C1 segment of cervical spinal cord (tissue), 14 donors: ENCODE results near the gene INPP5K.
A peak's percentile ranks its signal among the peaks of the same experiment; 100 is the strongest.
"Not testable (repeated sequence)": the region's sequence is repeated elsewhere in the genome, so short reads cannot be mapped to it uniquely, and the experiment has no call there.

ENCODE experiments used
- DNase-seq, 14 donors: peaks; one replicate each; lab custom pipeline; 2025; lab: John Stamatoyannopoulos, UW

The INPP5K gene

DNA sequence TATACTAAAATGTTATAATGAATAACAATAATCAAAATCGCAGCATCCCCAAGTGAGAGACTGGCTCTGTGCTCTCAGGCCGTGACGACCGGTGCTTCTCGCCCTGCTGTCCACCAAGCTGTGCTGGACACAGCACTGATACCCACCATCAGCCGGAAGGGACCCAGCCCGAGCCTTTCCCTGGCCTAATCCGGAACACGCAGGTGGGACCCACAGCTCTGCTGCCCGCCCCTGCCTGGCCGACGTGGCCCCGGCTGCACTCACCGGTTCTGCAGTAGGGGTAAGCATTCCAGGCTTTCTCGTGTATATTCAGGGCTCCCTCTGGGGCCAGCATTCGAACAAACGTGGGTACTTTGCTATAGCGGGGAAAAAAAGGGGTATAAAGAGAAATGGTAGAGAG lies 31.6 kb upstream of the INPP5K start:
- DNase-seq, result no peak

DNA sequence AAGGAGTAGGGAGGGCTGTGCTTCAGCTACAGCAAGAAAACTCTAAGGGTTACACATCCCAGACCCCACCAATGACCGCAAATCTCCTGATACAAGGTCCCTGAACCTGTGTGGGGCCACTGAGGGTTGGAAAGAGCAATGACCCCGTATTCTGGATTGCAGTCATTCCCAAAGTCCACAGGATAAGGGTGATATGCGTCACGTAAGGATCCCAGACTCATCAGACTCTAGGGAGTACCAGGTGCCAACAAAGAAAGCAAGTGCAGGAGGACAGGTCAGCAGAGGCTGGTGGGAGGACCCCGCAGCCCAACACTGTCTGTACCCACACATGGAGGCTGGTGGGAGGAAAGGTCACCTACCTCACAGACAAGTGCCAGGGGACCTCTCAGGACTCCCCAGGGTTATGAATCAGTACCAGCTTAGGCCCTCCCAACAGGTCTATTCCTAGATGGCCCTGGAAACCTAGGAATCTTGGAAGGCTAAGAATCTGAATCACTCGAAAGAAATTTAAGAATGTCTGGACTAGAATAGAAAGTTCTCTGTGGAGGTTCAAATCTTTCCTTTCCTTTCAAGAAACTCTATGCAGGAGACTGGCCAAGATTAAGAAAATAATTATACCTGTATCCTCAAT lies 30.0 kb upstream of the INPP5K start:
- DNase-seq, result no peak

DNA sequence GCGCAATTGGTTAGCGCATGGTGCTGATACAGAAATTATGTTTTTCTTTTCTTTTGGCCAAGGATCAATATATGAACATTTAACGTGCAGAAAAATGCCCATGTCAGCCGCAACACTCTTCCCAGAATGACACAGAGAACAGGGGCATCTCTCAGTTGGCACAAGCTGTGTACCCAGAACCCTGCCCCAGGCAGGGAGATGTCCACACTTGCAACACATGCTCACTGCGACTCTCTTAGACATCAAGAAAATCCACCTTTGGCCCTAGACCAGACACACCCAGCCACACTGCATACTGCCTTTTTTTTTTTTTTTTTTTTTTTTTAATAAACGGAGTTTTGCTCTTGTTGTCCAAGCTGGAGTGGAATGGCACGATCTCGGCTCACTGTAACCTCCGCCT lies 29.2 kb upstream of the INPP5K start:
- DNase-seq, result no peak

DNA sequence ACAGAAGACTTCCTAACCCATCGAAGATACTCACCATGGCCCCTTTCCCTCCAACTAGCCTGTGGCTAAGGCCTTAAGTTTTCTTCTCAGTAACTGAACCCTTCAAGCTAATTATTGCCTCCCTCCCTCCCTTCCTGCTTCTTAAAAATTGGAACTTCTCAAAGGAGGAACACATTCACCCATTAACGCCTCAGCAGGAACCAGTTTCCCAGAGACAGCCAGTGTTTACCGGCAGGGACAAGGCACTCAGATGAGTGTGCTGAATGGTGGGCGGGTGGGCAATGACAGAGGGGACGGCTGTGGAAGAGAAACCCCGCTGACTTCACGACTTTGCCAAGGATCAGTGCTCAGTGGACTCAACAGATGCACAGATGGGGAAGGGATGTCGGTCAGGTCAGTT lies 25.9 kb upstream of the INPP5K start:
- no peak for DNase-seq

DNA sequence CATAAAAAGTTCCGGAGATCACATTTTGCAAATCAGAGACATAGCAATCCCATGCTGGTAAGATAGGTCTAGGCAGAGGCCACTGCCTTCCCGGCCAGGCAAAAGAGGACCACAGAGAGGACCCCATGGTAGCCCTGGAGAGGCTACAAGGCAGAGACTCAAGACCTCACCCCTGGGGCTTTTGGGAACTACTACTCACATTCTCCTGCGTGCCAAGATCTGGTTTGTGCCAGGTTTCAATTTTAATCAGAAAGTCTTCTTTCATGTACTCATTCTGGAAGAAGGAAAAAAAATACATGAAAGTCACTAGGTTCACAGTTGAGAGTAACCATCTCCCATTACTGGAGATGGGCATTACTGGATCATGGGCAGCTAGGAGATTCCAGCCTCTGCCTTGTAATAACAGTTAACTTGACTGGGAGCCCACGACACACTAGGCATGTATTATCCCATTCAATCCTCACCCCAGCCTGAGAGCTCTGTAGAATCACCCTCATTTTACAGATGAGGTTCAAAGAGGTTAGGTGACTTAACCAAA lies 25.0 kb upstream of the INPP5K start:
- DNase-seq, result no peak

DNA sequence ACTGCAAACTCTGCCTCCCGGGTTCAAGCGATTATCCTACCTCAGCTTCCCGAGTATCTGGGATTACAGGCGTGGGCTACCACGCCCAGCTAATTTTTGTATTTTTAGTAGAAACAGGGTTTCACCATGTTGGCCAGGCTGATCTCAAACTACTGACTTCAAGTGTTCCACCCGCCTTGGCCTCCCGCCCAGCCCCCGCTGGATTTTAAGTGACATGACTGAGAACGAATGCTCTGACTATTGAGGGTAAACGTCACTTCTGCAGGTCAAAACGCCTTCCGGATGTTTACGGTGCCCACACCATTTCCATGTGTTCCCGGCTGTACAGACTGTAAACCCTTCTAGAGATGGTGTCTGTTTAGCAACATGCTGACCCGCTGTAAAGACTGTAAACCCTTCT lies 23.4 kb upstream of the INPP5K start:
- no peak for DNase-seq

DNA sequence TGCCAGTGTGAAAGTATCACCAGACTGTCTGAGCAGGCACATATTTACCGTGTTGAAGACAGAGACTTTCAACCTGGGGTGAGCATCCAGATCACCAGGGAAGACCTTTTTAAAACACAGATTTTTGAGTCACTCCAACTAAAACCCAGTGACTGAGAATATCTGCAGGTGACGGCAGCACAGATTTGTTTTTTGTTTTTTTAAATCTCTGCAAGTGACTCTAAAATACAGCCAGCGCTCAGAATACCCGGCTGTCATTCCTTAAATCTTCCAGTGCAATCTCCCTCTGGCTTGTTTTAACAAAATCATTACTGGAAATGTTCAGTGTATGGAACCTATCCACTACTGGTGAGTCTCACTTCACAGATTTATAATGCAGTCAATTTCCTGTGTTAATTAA lies 19.3 kb upstream of the INPP5K start:
- DNase-seq, result no peak

DNA sequence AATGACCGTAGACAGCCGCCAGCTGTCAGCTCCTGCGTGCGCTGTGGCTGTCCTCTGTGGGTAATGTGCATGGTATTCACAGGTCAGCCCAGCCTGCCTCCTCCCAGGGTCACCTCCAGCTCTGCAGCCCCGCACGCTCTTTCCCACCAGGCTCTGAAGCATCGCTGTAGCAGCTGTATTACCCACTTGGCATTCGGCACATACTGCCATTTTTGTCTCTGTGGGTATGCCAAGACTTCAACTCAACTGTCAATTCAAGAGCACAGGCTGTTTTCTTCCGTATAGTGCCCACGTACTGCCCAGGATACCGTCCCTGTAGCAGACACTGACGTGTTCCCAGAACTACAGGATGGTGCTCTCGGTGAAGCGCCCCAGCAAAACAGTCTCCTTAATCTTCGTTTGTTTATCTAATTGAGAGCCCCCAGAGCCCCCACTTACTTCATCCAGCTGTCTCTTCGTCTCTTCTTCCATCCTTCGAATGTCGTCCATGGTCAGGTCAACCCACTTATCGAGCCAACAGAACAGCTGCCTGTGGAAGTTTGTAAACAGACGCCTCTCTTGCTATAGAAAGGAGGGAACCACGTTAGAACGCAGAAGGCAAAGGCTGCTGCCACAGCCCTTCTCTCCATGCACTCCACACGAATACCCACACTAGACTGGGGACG lies 17.4 kb upstream of the INPP5K start:
- no peak for DNase-seq

DNA sequence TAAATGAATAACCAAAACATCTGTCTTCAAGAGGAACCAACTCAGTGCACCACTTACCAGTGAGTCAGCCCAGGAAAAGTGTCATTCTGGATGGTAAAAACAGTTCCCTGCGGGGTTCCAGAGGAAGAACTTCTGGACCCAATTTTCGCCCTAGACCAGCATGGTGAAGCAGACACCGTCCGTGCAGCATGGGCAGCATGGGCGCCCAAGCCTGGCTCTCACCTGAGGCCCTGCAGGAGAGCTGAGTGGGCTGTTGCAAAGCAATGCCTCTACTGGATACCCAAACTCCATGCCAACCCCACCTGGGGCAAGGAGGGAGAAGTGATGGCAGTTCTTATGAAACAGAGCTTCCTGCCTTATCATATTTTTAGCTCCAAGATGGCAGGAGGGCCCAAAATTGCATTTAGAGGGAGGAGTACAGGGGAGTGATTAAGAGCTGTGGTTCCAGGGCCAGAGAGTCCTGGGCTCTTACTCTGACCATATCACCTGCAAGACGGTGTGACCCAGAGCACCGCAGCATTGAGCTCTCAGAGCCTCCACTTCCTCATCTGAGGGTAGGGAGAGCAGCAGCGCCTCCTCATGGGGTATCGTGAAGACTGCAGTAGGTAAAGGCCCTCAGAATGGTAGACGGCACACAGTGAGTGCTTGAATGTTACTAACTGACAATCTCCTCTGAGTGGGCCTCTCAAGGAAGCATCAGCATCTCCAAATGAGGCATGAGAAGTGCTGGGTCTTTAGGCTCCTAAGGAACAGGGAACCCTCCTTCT lies 16.6 kb upstream of the INPP5K start:
- no peak for DNase-seq

DNA sequence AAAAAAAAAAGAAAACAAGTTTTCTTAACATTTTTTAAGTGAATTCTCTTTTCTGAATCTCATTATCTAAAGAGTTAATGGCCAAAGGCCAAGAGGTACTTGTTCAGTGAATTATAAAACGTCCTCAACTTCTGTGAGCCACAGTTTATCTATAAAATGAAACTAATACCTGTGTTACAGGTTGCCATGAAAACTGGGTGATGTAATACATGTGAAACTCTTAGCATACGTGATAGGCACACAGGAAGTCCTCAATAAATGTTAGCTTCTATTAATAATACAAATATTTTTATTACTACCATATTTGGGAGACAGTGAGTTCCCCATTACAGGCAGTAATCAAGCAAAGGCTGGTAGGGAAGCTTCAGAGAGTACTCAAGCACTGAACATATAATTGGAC lies 13.5 kb upstream of the INPP5K start:
- no peak for DNase-seq

DNA sequence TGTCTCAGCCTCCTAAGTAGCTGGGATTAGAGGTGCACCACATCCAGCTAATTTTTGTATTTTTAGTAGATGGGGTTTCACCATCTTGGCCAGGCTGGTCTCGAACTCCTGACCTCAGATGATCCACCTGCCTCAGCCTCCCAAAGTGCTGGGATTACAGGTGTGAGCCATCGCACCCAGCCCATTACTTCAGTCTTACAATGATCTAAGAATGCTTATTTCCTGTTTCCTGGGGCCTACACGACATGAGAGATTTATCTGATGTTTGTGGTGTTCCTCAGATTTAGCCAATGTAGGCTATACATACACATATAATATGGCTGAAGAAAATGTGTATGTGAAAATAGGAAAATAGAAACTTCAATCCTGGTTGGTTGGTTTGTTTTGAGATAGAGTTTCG lies 10.5 kb upstream of the INPP5K start:
- DNase-seq, result not testable (repeated sequence)

DNA sequence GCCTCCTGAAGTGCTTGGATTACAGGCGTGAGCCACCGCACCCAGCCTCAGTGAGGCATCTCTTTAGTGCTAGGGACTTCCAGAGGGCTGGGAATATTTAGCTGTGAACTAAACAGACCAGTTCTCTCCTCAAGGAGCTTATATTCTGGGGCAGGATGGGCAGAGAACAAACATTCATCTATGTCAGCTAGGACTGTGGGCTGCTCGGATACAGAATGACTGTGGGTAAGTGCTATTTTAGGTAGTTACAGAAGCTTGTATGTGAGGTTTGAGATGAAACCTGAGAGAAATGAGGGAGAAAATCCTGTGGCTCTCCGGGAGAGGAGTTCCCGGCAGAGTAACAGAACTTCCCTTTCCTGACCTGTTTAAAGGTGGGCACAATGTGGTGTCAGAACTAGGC lies 6.2 kb upstream of the INPP5K start:
- DNase-seq, result no peak

DNA sequence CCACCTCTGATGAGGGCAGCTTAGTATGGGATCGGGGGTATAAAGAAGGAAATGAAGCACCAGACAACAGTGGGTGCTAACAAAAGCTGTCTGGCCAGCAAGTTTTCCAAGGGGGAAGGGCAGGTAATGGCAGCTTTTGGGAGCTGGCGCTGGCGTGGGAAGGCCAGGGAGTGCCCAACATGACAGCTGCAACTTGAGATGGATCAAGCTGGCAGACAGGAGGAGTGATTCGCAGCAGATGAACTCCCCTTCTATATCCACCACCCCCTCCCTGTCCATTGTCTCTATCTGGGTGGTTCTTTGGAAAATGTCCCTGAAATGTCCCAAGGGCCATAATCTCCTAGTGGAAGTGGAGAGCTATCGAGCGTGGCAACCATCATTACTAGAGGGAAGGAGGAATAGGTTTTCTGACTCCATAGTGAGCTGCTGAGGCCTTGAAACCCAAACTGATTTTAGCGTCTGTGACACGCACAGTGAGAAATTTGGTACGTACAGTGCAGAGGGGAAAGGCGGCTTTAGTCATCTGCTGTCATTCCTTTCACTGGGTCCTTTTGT lies 4.8 kb upstream of the INPP5K start:
- DNase-seq, result no peak

DNA sequence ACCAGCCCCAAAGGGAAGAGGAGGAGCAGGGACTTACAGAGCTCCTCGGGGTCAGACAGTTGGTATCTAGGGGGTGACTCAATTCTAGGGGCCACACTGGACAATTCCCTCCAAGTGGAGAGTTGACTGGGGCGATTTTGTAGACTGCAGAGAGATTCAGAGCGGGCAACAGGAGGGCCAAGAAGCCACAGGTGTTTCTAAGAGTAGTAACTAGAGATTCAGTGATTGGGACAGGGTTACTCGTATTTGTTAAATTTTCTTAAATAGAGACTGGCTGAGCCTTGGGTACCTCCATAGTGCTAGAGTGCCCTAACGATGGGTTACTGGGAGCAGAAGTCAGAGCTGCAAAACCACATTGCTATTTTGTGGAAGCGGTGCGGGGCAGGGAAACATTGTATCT lies 3.3 kb upstream of the INPP5K start:
- no peak for DNase-seq

DNA sequence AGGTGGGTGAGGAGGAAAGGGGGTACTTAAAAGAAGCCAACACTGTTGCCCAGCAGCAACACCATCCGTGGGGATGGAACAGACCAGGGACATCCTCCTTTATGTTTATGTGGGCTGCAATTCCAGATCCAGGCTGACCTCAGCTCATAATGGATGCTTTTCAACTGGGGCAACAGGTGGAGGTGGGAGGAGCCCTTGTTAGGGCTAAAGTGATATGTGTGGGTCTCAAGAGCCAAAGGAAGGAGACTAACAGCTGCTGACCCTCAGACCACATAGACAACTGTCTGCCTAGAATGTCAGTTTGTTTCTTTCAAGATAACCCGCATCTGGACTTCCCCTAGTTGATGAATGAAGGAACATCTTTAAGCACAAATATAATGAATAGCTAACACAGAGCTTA lies 2.0 kb upstream of the INPP5K start:
- no peak for DNase-seq

DNA sequence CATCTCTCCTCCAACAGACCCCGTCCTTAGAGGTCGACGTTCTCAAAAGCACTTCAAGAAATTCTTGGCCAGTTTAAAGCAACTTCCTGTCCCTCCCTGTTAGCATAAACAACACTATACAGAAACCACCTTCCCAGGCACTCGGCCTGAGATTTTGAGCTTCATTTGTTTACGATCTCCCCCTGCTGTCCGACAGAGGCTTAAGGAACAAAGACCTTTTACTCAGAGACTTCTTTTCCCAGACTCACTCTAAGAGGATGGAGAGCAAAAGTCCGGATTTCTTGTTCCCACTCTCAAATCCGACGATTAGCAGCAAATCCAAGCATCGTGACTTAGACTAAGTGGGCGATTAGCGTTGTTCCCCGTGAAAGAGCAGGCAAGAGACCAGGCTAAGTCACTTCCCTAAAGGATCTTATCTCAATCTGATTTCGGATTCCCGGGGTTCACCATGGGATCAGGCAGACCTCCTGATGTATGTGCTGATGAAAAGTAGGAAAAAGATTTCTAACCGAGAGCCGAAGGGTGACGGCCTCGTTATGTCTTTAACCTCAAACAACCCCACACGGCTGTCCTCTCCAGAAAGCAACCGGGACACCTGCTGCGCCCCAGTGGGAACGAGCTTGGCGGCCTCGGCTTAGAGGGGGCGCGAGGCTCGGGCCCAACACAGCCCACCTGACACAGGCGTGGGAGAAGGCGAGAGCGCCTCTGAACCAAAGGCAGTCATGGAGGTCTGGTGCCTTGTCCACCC lies 598 bp downstream of the INPP5K start:
- peak in 9 of 14 donors; percentile 5 to 57 (median 40) for DNase-seq

DNA sequence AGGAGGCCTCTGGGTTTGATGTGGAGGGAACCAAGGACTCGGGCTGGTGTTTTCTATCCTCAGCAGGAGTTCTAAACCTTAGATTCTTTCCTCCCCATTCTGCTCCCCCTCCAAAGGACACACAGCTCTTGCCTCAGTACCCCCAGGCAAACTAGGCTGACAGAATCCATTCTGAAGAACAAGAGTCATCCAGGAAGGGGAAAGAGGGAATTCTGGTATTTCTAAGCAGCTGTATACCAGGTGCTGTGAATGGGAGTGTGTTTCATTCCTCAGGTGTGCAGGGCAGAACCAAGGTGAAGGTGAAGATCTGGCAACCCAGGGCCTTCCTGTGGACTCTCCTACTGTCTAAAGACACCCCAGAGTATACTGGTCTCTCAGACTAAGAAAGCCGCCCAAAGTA lies 4.1 kb downstream of the INPP5K start:
- no peak for DNase-seq

DNA sequence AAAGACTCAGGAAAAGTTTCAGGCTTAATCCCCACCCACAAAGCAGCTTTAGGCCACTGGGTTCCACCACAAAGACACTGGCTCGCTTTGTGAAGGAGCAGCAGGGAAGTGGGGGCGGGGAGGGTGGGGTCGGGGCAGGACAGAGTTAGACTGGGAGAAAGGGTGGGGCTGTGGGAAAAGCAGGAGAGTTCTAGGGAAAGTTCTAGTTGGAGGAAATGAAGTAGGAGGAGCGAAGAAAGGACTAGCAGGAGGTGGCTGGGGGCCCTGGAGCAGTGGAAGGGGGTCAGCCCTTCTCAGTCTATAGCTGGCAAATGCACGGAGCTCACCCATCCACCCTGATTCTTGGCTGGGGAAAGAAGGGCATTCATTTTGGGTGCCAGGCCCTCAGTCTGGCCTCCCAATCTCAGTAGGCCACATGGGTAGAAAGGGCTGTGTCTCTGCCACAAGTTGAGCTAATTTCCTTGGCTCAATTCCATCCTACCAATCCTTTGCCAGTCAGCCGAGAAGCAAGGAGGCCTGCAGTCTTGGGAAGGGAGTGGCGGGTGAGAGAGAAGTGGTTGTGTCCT lies 4.6 kb downstream of the INPP5K start:
- peak in 3 of 14 donors; percentile 4 to 29 (median 7) for DNase-seq

DNA sequence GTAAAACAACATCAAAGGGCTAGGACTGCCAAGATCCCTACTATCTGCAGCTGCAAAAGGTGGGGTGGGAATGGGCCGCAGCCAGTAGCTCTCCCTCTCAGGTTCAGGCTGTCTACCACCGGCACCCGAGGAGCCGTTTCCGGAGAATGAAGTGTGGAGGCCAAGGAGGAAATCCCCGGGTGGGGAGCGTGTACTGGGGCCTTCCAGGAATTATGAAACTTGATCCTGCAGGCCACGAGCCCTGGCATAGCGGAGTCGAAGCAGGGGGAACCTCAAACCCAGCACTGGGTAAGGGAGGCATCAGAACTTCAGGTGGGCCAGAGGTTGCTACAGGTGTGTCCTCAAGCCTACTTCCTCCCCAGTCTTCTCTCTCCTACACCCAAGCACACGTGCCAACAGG lies 5.1 kb downstream of the INPP5K start:
- no peak for DNase-seq

DNA sequence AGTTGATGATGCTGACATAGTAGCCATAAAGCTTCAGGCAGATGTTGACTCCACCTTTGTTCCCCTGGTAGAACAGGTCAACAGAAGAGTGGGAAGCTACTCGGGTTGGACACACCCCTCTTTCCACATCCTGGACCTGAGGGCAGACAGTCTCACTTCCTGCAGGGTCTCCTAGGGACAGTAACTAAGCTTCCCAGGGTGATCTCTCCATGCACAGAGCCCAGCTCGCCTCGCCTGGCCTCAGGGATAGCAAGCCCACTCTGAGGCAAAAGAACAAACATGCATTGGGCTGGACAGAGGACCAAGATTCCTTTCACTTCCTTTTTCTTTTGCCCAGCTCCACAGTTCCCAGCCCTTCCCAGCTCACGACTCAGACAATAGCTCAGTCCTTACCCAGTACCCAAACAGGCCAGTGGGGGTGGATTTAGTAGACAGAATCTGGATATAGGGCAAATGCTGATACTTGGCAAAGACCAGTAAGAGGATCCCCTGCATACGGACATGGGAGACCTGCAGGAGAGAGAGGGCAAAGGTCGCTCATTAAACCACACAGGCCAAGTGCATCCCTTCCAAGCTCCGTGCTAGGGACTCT lies 7.0 kb downstream of the INPP5K start:
- DNase-seq, result no peak

DNA sequence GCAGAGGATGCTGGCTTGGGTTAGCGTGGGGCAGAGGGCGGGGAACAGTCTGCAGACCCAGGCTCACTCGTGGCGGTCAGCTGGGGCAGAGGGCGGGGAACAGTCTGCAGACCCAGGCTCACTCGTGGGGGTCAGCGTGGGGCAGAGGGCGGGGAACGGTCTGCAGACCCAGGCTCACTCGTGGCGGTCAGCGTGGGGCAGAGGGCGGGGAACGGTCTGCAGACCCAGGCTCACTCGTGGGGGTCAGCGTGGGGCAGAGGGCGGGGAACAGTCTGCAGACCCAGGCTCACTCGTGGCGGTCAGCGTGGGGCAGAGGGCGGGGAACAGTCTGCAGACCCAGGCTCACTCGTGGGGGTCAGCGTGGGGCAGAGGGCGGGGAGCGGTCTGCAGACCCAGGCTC lies 7.7 kb downstream of the INPP5K start:
- not testable (repeated sequence) for DNase-seq
